ENCODE measurements around the gene STAC2. TPM values are rescaled to one million over a fixed set of nuclear protein-coding genes. Genes with fewer than 3 reads are reported as not detected.

Gene STAC2
- total and polyA plus RNA-seq, 12 donors: 0.09 to 4.9 (median 0.51) TPM; not detected in 1

DNA sequence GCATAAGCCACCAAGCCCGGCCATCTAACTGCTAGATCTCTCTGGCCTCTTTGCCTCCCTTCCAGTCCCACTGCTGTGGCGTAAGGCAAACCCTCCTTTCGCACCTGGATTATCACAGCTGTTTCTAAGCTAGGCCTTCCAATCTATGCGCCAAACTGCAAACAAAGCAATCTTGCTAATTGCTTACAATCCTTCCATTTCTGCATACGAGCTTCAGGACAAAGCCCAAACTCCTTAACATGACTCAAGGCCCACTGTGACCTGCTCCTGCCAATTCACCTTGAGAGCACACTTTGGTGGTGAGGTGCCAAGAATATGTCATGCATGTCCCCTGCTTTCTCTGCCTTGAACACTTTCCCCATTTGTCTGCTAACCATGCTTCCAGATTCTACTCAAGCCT lies 53.8 kb downstream of the STAC2 start:
- peaks cover 0 to 24% (median 10%) of the 10 kb centered on the region in 9 donors for H3K4me1 ChIP-seq

DNA sequence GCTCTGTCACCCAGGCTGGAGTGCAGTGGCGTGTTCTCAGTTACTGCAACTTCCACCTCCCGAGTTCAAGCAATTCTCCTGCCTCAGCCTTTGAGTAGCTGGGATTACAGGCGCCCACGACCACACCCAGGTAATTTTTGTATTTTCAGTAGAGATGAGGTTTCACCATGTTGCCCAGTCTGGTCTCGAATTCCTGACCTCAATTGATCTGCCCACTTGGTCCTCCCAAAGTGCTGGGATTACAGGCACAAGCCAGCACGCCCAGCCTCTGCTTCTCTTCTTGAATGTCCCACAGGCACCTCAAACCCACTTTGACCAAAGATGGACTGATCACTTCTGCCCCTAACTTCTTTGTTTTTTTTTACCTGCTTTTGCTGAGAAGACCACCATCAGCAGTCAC lies 55.2 kb downstream of the STAC2 start:
- no peak overlapping the region for H3K4me3 ChIP-seq
- 75 to 88% methylated on average over 6 of the region's 6 CpGs for WGBS, 2 donors
- H3K36me3 ChIP-seq: peaks cover 0 to 5% (median 0%) of the 10 kb centered on the region in 9 donors
- no peak for DNase-seq
- H3K27ac ChIP-seq: no peak overlapping the region
- no peak for ATAC-seq
- H3K4me1 ChIP-seq: peaks cover 3 to 36% (median 23%) of the 10 kb centered on the region in 9 donors
- intact Hi-C loops (cut with DNase I): loop anchor here in 2 of 10 donors (5.0 kb wide), 1 partner anchor 188 kb away; no protein-coding TSS in a partner anchor
- TF ChIP-seq, protein P1, sequence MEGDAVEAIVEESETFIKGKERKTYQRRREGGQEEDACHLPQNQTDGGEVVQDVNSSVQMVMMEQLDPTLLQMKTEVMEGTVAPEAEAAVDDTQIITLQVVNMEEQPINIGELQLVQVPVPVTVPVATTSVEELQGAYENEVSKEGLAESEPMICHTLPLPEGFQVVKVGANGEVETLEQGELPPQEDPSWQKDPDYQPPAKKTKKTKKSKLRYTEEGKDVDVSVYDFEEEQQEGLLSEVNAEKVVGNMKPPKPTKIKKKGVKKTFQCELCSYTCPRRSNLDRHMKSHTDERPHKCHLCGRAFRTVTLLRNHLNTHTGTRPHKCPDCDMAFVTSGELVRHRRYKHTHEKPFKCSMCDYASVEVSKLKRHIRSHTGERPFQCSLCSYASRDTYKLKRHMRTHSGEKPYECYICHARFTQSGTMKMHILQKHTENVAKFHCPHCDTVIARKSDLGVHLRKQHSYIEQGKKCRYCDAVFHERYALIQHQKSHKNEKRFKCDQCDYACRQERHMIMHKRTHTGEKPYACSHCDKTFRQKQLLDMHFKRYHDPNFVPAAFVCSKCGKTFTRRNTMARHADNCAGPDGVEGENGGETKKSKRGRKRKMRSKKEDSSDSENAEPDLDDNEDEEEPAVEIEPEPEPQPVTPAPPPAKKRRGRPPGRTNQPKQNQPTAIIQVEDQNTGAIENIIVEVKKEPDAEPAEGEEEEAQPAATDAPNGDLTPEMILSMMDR (IDR thresholded peaks at IDR 0.05): no peak
- peaks cover 0 to 5% (median 0%) of the 10 kb centered on the region in 7 donors for H3K27me3 ChIP-seq
- peaks cover 0 to 4% (median 0%) of the 10 kb centered on the region in 11 donors for H3K9me3 ChIP-seq

More for the DNA sequence above, 53.8 kb downstream of the STAC2 start:
- intact Hi-C loops (cut with DNase I): loop anchor here in 2 of 10 donors (5.0 kb wide), 1 partner anchor 190 kb away; no protein-coding TSS in a partner anchor
- Histone ChIP-seq H3K4me3 (no peak overlapping the region), H3K27me3 (no peaks in the 10 kb centered on the region), H3K27ac (no peak overlapping the region), H3K9me3 (peaks cover 0 to 4% (median 0%) of the 10 kb centered on the region in 11 donors), H3K36me3 (peaks cover 0 to 15% (median 0%) of the 10 kb centered on the region in 9 donors)
- TF ChIP-seq, protein P1 (IDR thresholded peaks at IDR 0.05): no peak
- DNase-seq (no peak), ATAC-seq (no peak)
- 89 to 93% methylated on average over 5 of the region's 5 CpGs for WGBS, 2 donors

- H3K4me3 ChIP-seq: no peak overlapping the region
- H3K9me3 ChIP-seq: peaks cover 0 to 4% (median 0%) of the 10 kb centered on the region in 11 donors
- peaks cover 0 to under 1% (median 0%) of the 10 kb centered on the region in 9 donors for H3K36me3 ChIP-seq
- DNase-seq: no peak
- H3K27me3 ChIP-seq: peaks cover 0 to 8% (median 0%) of the 10 kb centered on the region in 7 donors
- H3K27ac ChIP-seq: no peak overlapping the region
- intact Hi-C loops (cut with DNase I): loop anchor here in 2 of 10 donors (5.0 kb wide), 1 partner anchor 188 kb away; no protein-coding TSS in a partner anchor
- TF ChIP-seq, protein P1 (IDR thresholded peaks at IDR 0.05): no peak
- peaks cover 3 to 39% (median 28%) of the 10 kb centered on the region in 9 donors for H3K4me1 ChIP-seq
- 77 to 80% methylated on average over 4 of the region's 4 CpGs for WGBS, 2 donors
- ATAC-seq: no peak
Observed at GRCh38 chr17:39170109-39170508, 55.6 kb downstream of the STAC2 start.

GRCh38 chr17:39169518-39169917 lies 56.2 kb downstream of the STAC2 start:
- peaks cover 0 to 39% (median 30%) of the 10 kb centered on the region in 9 donors for H3K4me1 ChIP-seq
- H3K4me3 ChIP-seq: no peak overlapping the region
- no peak for DNase-seq
- no peak overlapping the region for H3K27ac ChIP-seq
- peaks cover 0 to 4% (median 0%) of the 10 kb centered on the region in 11 donors for H3K9me3 ChIP-seq
- peaks cover 0 to 8% (median 0%) of the 10 kb centered on the region in 7 donors for H3K27me3 ChIP-seq
- 83 to 86% methylated on average over 3 of the region's 3 CpGs for WGBS, 2 donors
- no peaks in the 10 kb centered on the region for H3K36me3 ChIP-seq
- intact Hi-C loops (cut with DNase I): loop anchor here in 4 of 10 donors (10.0 kb wide), 2 partner anchors 65 to 75 kb away; no protein-coding TSS in a partner anchor
- TF ChIP-seq, protein P1 (IDR thresholded peaks at IDR 0.05): no peak
- ATAC-seq: no peak
